Measurements from ENCODE around the gene ADAM8.

GRCh38 chr10:133282846-133283390, 6.2 kb upstream of the ADAM8 start:
- TF ChIP-seq CTCF (IDR thresholded peaks at IDR 0.05) (no peak), SMC3 (IDR thresholded peaks at IDR 0.05; ENCODE audit: low read depth, low read length) (no peak), RFX5 (IDR thresholded peaks at IDR 0.05; ENCODE audit: low read length) (no peak), YY1 (IDR thresholded peaks at IDR 0.05; ENCODE audit: low read depth) (no peak), EP300 (IDR thresholded peaks at IDR 0.05; ENCODE audit: borderline replicate concordance in 1 of 2, low read depth in 1 of 2, low read length in 1 of 2) (no peak), GATA2 (CRISPR knock-in tag; IDR thresholded peaks at IDR 0.05) (no peak)
- TF ChIP-seq, protein P1, sequence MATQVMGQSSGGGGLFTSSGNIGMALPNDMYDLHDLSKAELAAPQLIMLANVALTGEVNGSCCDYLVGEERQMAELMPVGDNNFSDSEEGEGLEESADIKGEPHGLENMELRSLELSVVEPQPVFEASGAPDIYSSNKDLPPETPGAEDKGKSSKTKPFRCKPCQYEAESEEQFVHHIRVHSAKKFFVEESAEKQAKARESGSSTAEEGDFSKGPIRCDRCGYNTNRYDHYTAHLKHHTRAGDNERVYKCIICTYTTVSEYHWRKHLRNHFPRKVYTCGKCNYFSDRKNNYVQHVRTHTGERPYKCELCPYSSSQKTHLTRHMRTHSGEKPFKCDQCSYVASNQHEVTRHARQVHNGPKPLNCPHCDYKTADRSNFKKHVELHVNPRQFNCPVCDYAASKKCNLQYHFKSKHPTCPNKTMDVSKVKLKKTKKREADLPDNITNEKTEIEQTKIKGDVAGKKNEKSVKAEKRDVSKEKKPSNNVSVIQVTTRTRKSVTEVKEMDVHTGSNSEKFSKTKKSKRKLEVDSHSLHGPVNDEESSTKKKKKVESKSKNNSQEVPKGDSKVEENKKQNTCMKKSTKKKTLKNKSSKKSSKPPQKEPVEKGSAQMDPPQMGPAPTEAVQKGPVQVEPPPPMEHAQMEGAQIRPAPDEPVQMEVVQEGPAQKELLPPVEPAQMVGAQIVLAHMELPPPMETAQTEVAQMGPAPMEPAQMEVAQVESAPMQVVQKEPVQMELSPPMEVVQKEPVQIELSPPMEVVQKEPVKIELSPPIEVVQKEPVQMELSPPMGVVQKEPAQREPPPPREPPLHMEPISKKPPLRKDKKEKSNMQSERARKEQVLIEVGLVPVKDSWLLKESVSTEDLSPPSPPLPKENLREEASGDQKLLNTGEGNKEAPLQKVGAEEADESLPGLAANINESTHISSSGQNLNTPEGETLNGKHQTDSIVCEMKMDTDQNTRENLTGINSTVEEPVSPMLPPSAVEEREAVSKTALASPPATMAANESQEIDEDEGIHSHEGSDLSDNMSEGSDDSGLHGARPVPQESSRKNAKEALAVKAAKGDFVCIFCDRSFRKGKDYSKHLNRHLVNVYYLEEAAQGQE (IDR thresholded peaks at IDR 0.05; ENCODE audit: low read depth, low read length): no peak
